Dermis blood vessel endothelial cell (primary cell): ENCODE results near the gene ZMYM3. TPM values are rescaled to one million over a fixed set of nuclear protein-coding genes. Genes with fewer than 3 reads are reported as not detected.
A peak's percentile ranks its signal among the peaks of the same experiment; 100 is the strongest.
"Not testable (repeated sequence)": the region's sequence is repeated elsewhere in the genome, so short reads cannot be mapped to it uniquely, and the experiment has no call there.

Source experiments
- DNase-seq: peaks from one replicate; pipeline ENCODE4 v3.0.0; 2010
- total RNA-seq: library from RNA; depleted of rRNA; stranded (reverse); fragments of >200 nt; gene quantifications from 2 replicates; pipeline ENCODE4 v1.2.3, GENCODE V29; 2014

The ZMYM3 gene
- 13.8 and 25.9 TPM in 2 replicates for total RNA-seq

GRCh38 chrX:71254092-71254963, at the start of gene ZMYM3:
ZMYM3 (minus strand) TSS chrX:71254140; CDS start chrX:71253255, 885 bp downstream.
- DNase-seq, result peak; percentile 88

GRCh38 chrX:71302461-71303213, 48.7 kb upstream of the ZMYM3 start:
- peak; percentile 41 for DNase-seq

- no peak for DNase-seq
Observed at GRCh38 chrX:71301195-71301924, 47.4 kb upstream of the ZMYM3 start, which contains the start of gene ITGB1BP2. ITGB1BP2 (plus strand) TSS chrX:71301750; CDS start chrX:71301807, 57 bp downstream.

DNA sequence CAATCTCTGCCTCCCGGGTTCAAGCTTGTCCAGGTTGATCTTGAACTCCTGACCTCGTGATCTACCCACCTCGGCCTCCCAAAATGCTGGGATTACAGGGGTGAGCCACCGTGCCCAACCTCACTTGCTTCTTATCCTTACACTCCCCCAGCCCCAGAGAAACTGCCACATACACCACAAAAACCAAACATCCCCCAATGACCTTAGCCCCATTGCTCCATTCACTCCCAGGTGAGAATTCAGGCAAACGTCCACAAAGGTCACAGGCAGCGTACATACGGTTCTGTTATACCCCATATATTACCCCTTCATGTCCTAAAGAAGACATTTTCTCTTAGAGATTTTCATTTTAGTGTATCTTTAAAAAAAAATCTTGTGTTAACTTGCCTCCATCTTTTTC, 46.6 kb upstream of the ZMYM3 start:
- DNase-seq, result not testable (repeated sequence)

DNA sequence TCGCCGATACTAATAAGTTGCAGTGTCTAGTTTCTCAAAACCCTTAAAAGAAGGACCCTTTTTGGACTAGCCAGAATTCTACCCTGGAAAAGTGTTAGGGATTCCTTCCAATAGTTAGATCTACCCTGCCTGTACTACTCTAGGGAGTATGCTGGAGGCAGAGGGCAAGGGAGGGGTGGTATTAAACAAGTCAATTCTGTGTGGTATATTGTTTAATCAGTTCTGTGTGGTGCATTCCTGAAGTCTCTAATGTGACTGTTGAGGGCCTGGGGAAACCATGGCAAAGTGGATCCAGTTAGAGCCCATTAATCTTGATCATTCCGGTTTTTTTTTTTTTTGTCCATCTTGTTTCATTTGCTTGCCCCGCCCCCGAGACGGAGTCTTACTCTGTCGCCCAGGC, 46.1 kb upstream of the ZMYM3 start:
- not testable (repeated sequence) for DNase-seq

DNA sequence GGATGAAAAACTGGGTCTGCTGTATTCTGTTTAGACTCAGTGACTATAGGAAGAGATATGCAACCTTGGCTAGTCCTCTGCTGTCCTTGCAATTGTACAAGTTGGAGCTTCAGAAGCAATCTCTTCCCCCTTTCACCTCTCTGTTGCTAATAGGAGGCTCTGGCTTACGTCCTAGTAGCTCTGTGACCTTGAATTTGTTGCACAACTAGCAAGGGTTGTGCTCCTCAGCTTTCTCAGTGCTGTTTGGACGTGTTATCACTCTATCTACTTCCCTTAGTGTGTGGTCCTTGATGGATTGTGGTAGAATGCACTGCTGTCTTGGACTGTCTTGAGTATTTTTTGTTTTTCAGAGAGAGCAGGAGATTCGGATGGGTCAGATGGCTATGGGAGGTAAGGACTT, 44.2 kb upstream of the ZMYM3 start:
- no peak for DNase-seq

- DNase-seq, result no peak
Observed at GRCh38 chrX:71296806-71297205, 42.9 kb upstream of the ZMYM3 start.

- DNase-seq, result no peak
Observed at GRCh38 chrX:71292669-71293365, 38.9 kb upstream of the ZMYM3 start.

DNA sequence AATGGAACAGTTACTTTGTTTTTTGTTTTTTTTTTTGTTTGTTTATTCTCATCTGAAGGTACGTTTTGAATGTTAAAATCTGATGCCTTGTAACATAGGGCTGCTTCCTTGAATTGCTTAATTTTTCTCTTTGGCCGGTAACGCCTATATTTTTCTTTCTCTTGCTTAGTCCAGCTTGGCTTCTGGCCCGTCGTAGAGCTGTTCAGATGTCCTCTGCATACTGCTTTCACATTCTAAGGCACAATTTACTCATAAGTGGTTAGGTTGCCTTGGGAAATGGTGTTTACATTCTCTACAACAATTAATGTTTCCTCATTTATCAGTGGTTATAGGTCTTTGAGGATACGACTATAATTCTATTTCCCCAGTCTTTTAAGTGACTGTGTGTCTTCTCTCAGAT, 37.4 kb upstream of the ZMYM3 start:
- no peak for DNase-seq

- no peak for DNase-seq
Observed at GRCh38 chrX:71285929-71286328, 32.0 kb upstream of the ZMYM3 start.

DNA sequence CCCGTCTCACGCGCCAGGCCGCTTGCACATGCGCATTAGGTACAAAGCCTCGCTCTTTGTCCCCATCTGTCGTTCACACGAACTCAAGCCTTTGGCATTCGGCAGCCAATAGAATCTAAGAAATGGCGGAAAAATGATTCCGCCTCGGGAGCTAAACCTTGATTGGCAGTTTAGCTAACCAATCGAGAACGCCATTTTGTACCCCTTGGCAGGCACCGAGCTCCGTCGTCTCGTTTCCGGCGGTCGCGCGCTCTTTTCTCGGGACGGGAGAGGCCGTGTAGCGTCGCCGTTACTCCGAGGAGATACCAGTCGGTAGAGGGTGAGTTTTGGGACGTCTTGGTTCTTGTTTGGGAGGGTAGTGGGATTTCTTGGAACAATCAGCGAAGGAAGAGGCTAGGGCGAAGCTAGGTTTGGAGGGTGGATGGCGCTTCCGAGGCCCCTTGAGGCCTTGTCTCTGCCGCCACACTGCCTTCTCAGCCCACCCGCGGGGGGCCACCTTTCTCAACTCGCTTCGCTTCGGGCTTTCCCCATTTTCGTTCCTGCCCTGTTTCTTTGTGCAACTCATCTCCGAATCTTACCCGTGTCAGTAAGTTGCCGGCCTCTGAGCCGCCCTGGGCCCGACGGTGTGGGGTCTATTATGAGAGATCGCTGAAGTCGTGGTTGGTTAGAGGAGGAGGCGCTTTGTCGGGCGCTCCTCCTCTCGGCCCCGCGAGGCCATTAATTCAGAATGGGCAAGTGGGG, 29.6 kb upstream of the ZMYM3 start, which contains the start of gene NONO:
Gene NONO (plus strand): TSS at position 233 of the 741 bp plus-strand sequence. CDS start 7,003 bp downstream, outside the sequence.
- peak; percentile 98 for DNase-seq

GRCh38 chrX:71282514-71283402, 28.8 kb upstream of the ZMYM3 start:
- peak; percentile 57 for DNase-seq

GRCh38 chrX:71281300-71281699, 27.4 kb upstream of the ZMYM3 start:
- not testable (repeated sequence) for DNase-seq

DNA sequence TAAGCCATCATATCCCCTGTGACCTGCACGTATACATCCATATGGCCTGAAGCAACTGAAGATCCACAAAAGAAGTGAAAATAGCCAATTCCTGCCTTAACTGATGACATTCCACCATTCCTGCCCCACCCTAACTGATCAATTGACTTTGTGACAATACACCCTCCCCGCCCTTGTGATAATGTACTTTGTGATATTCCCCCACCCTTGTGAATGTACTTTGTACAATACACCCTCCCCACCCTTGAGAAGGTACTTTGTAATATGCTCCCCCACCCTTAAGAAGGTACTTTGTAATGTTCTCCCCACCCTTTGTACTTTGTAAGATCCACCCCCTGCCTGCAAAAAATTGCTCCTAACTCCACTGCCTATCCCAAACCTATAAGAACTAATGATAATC, 18.4 kb upstream of the ZMYM3 start:
- not testable (repeated sequence) for DNase-seq

GRCh38 chrX:71269801-71270395, 16.0 kb upstream of the ZMYM3 start:
- DNase-seq, result no peak

- DNase-seq, result not testable (repeated sequence)
Observed at GRCh38 chrX:71268624-71269023, 14.7 kb upstream of the ZMYM3 start.

- DNase-seq, result no peak
Observed at GRCh38 chrX:71256856-71257255, 2.9 kb upstream of the ZMYM3 start.

DNA sequence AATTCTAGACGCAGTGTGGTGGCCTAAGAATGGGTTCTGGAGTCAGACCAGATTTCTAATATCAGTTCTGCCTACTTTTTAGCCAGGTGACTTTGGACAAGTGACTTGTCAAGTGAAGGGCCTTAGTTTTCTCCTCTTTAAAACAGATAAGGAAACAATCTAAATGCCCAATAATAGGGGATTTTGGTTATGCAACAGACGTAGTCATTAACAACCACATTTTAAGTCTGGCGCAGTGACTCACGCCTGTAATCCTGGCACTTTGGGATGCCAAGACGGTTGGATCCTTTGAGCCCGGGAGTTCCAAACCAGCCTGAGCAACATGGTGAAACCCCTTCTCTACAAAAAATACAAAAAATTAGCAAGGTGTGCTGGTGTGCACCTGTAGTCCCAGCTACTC, 2.1 kb upstream of the ZMYM3 start:
- DNase-seq, result no peak

GRCh38 chrX:71253253-71254091, 468 bp downstream of the ZMYM3 start:
- DNase-seq, result peak; percentile 66
